PC-9 (cell line): ENCODE results near the gene COX4I1. TPM values are rescaled to one million over a fixed set of nuclear protein-coding genes. Genes with fewer than 3 reads are reported as not detected.
"Not testable (repeated sequence)": the region's sequence is repeated elsewhere in the genome, so short reads cannot be mapped to it uniquely, and the experiment has no call there.

ENCODE experiments used
- BruUV-seq: library from RNA; stranded (reverse); fragments of 400-500 nt; replicated peaks from 2 replicates; lab custom pipeline; 2021; lab: Mats Ljungman, UMichigan
- CTCF ChIA-PET: fragments of 300-600 bp; sonication (Branson Sonifier 250); formaldehyde crosslinking; loops from one replicate; lab custom pipeline; 2022; ENCODE audit warnings: antibody characterized with exemption; lab: Charles Lee
- POLR2A ChIA-PET: fragments of 300-600 bp; sonication (Branson Sonifier 250); formaldehyde crosslinking; loops from one replicate; lab custom pipeline; 2022; ENCODE audit warnings: antibody characterized with exemption; ENCODE audit not compliant: unreplicated experiment; lab: Charles Lee
- DNase-seq, 2 experiments: peaks; one replicate each; pipeline versions ENCODE4 v3.0.0 to v3.0.0-alpha.2; 2015 to 2022; ENCODE audit warnings: mixed read lengths in 1 of 2
- H2AFZ ChIP-seq: fragments of 200-600 bp; sonication (generic); 2 replicates; pipeline ENCODE4 v1.8.1; 2017; ENCODE audit warnings: antibody characterized with exemption
- H3F3A ChIP-seq: fragments of 200-600 bp; sonication (generic); 2 replicates; pipeline ENCODE4 v1.8.1; 2017; ENCODE audit warnings: antibody characterized with exemption, mild to moderate bottlenecking, low read depth; ENCODE audit not compliant: insufficient read depth
- H3K27ac ChIP-seq: fragments of 200-600 bp; sonication (generic); 2 replicates; pipeline ENCODE4 v1.6.1; 2016; ENCODE audit warnings: mixed run types
- H3K27me3 ChIP-seq: fragments of 200-600 bp; sonication (generic); 2 replicates; pipeline ENCODE4 v1.6.1; 2016; ENCODE audit warnings: low read depth, mixed run types; ENCODE audit not compliant: insufficient read depth
- H3K36me3 ChIP-seq: fragments of 200-600 bp; sonication (generic); 2 replicates; pipeline ENCODE4 v1.6.1; 2016; ENCODE audit warnings: low read depth, mixed run types
- H3K4me1 ChIP-seq: fragments of 200-600 bp; sonication (generic); replicated peaks from 2 replicates; pipeline ENCODE4 v1.6.1; 2016; ENCODE audit warnings: mixed run types; ENCODE audit not compliant: insufficient read depth
- H3K4me2 ChIP-seq: fragments of 200-600 bp; sonication (generic); 2 replicates; pipeline ENCODE4 v1.6.1; 2017; ENCODE audit warnings: mixed run types
- H3K4me3 ChIP-seq: fragments of 200-600 bp; sonication (generic); 2 replicates; pipeline ENCODE4 v1.6.1; 2016; ENCODE audit warnings: mixed run types
- H3K79me2 ChIP-seq: fragments of 200-600 bp; sonication (generic); 2 replicates; pipeline ENCODE4 v1.6.1; 2017; ENCODE audit warnings: low read depth, mixed run types
- H3K9me2 ChIP-seq: fragments of 200-600 bp; sonication (generic); 2 replicates; pipeline ENCODE4 v1.8.1; 2017; ENCODE audit warnings: mild to moderate bottlenecking; ENCODE audit not compliant: insufficient read depth
- H3K9me3 ChIP-seq: fragments of 200-600 bp; sonication (generic); 2 replicates; pipeline ENCODE4 v1.8.1; 2016; ENCODE audit warnings: low read depth; ENCODE audit not compliant: insufficient read depth
- H4K20me1 ChIP-seq: fragments of 200-600 bp; sonication (generic); 2 replicates; pipeline ENCODE4 v1.8.1; 2017; ENCODE audit not compliant: insufficient read depth
- CTCF ChIP-seq: fragments of 200-600 bp; sonication (generic); conservative IDR thresholded peaks from 2 replicates; pipeline ENCODE4 v1.6.1; 2017; ENCODE audit warnings: mixed run types, antibody characterized with exemption, mild to moderate bottlenecking, moderate library complexity
- EZH2 ChIP-seq: fragments of 200-600 bp; sonication (generic); IDR thresholded peaks from 2 replicates; pipeline ENCODE4 v1.8.0; 2017; ENCODE audit warnings: antibody characterized with exemption, low read depth
- intact Hi-C: fragments of 100-400 bp; cut with micrococcal nuclease; formaldehyde crosslinking; loops from one replicate; pipeline ENCODE4 v1.10.0; 2022; ENCODE audit not compliant: unreplicated experiment
- total RNA-seq: library from RNA; stranded (reverse); gene quantifications from 2 replicates; pipeline ENCODE4 v1.2.3, GENCODE V29; 2021

The COX4I1 gene
- total RNA-seq, 1 experiment from 2014 or later, result 468 TPM

- H2AFZ ChIP-seq, result no peak overlapping the region
- H3K27ac ChIP-seq, result no peak overlapping the region
- H3K9me3 ChIP-seq, result no peaks in the 10 kb centered on the region
- no peak overlapping the region for H3K4me3 ChIP-seq
- peaks cover 22% of the 10 kb centered on the region; the same call in 1 of the 2 replicates for H4K20me1 ChIP-seq
- no peak for DNase-seq
- TF ChIP-seq EZH2 (no peak), CTCF (no peak)
- POLR2A ChIA-PET, result interaction anchor here (0.6 kb wide), 1 partner anchor 732 kb away, joined by 3 read pairs; no protein-coding TSS in a partner anchor
- H3K36me3 ChIP-seq, result peaks cover 35% of the 10 kb centered on the region
- H3K9me2 ChIP-seq, result no peaks in the 10 kb centered on the region
- peaks cover 18% of the 10 kb centered on the region for H3K79me2 ChIP-seq
- H3K27me3 ChIP-seq, result no peaks in the 10 kb centered on the region
- CTCF ChIA-PET, result no interaction called here
- BruUV-seq, result no TSS peak
- peaks cover 6% of the 10 kb centered on the region for H3K4me1 ChIP-seq
- no peak overlapping the region for H3K4me2 ChIP-seq
- H3F3A ChIP-seq, result peaks cover 30% of the 10 kb centered on the region
- intact Hi-C loops, result no loop called here
Measured at GRCh38 chr16:85805442-85806045, 6.0 kb downstream of the COX4I1 start.

GRCh38 chr16:85806539-85806938 is 7.0 kb downstream of the COX4I1 start:
- no peak overlapping the region for H3K4me2 ChIP-seq
- peaks cover 35% of the 10 kb centered on the region for H3K36me3 ChIP-seq
- no peaks in the 10 kb centered on the region for H3K9me3 ChIP-seq
- ChIA-PET CTCF (no interaction called here), POLR2A (no interaction called here)
- peaks cover 27% of the 10 kb centered on the region for H3F3A ChIP-seq
- H3K4me1 ChIP-seq, result no peaks in the 10 kb centered on the region
- TF ChIP-seq EZH2 (no peak), CTCF (no peak)
- no TSS peak for BruUV-seq
- peaks cover 8% of the 10 kb centered on the region for H3K79me2 ChIP-seq
- H3K9me2 ChIP-seq, result no peaks in the 10 kb centered on the region
- H3K27ac ChIP-seq, result no peak overlapping the region
- no peak overlapping the region for H3K4me3 ChIP-seq
- intact Hi-C loops, result no loop called here
- no peak overlapping the region for H2AFZ ChIP-seq
- H3K27me3 ChIP-seq, result peaks cover 2% of the 10 kb centered on the region; the same call in 1 of the 2 replicates
- peaks cover 12% of the 10 kb centered on the region; the same call in 1 of the 2 replicates for H4K20me1 ChIP-seq
- DNase-seq, result no peak

- H3K9me3 ChIP-seq, H3K4me2 ChIP-seq, BruUV-seq, POLR2A ChIA-PET, CTCF ChIA-PET, H3K4me1 ChIP-seq, H3K9me2 ChIP-seq, H3K4me3 ChIP-seq, H2AFZ ChIP-seq, intact Hi-C loops, H3K79me2 ChIP-seq, DNase-seq, H4K20me1 ChIP-seq, H3K27ac ChIP-seq: not testable (repeated sequence)
- Histone ChIP-seq H3F3A (peaks cover 26% of the 10 kb centered on the region), H3K36me3 (peaks cover 31% of the 10 kb centered on the region), H3K27me3 (peaks cover 10% of the 10 kb centered on the region)
Measured at GRCh38 chr16:85807340-85807739, 7.8 kb downstream of the COX4I1 start.

GRCh38 chr16:85808104-85808503 is 8.6 kb downstream of the COX4I1 start:
- Histone ChIP-seq H3K36me3 (peaks cover 23% of the 10 kb centered on the region), H3F3A (peaks cover 20% of the 10 kb centered on the region), H3K27me3 (peaks cover 17% of the 10 kb centered on the region)
- CTCF ChIA-PET, intact Hi-C loops, H3K4me1 ChIP-seq, H3K9me2 ChIP-seq, H3K4me2 ChIP-seq, H3K4me3 ChIP-seq, H3K79me2 ChIP-seq, H3K9me3 ChIP-seq, H2AFZ ChIP-seq, H3K27ac ChIP-seq, H4K20me1 ChIP-seq, POLR2A ChIA-PET, DNase-seq, BruUV-seq: not testable (repeated sequence)
